Measurements from ENCODE around the gene SLC19A1. TPM values are rescaled to one million over a fixed set of nuclear protein-coding genes. Genes with fewer than 3 reads are reported as not detected.
"Not testable (repeated sequence)": the region's sequence is repeated elsewhere in the genome, so short reads cannot be mapped to it uniquely, and the experiment has no call there.

SLC19A1 gene
- total and polyA plus RNA-seq, 8 donors, result 2.9 to 23.3 (median 5.3) TPM

DNA sequence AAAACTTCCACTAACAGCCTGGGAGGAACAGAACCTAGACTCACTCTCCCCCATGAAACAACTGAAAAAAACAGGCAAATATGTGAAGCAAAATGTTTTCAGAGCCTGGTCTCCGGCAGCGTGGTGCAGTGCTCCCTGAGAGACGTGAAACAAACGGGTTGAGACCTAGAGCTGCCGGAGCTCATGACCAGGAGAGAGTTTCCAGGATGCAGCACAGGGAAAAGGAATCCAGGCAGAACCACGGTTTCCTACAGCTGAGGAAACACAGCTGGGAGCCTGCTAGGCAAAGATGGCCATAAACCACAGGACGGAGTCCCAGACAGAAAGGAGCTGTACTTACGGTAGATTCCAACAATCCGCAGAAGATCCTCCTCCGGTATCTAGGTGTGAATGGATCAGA lies 20.2 kb upstream of the SLC19A1 start:
- no peaks in the 10 kb centered on the region for H3K36me3 ChIP-seq
- H3K27ac ChIP-seq, result no peak overlapping the region
- TF ChIP-seq, protein P1, sequence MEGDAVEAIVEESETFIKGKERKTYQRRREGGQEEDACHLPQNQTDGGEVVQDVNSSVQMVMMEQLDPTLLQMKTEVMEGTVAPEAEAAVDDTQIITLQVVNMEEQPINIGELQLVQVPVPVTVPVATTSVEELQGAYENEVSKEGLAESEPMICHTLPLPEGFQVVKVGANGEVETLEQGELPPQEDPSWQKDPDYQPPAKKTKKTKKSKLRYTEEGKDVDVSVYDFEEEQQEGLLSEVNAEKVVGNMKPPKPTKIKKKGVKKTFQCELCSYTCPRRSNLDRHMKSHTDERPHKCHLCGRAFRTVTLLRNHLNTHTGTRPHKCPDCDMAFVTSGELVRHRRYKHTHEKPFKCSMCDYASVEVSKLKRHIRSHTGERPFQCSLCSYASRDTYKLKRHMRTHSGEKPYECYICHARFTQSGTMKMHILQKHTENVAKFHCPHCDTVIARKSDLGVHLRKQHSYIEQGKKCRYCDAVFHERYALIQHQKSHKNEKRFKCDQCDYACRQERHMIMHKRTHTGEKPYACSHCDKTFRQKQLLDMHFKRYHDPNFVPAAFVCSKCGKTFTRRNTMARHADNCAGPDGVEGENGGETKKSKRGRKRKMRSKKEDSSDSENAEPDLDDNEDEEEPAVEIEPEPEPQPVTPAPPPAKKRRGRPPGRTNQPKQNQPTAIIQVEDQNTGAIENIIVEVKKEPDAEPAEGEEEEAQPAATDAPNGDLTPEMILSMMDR (IDR thresholded peaks at IDR 0.05), result no peak
- TF ChIP-seq POLR2AphosphoS5 (IDR thresholded peaks at IDR 0.05) (no peak), POLR2A (IDR thresholded peaks at IDR 0.05) (no peak), EP300 (IDR thresholded peaks at IDR 0.05) (no peak)
- peak; percentile 16 to 30 for DNase-seq
- H3K27me3 ChIP-seq, result peaks cover 0 to 38% (median 10%) of the 10 kb centered on the region in 3 donors
- H3K4me3 ChIP-seq, result no peak overlapping the region
- H3K4me1 ChIP-seq, result no peaks in the 10 kb centered on the region
- 61 to 66% (median 64%) methylated on average over 10 of the region's 10 CpGs for WGBS, 5 donors
- H3K9me3 ChIP-seq, result no peaks in the 10 kb centered on the region
- intact Hi-C loops (cut with DNase I; ENCODE audit: low total_unique reads), result no loop called here

DNA sequence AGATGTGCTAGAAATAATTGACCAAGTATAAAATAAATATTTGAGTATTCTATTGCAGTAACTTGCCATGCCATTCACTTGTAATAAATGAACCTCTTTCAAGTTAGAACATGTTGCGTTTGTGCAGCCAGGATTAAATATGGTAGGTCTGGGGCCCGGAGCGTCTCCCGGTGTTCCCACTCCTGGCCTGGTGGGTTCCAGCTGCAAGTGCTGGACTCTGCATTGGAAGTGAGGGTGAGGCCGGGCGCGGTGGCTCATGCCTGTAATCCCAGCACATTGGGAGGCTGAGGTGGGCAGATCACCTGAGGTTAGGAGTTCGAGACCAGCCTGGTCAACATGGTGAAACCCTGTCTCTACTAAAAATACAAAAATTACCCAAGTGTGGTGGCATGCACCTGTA lies 19.0 kb upstream of the SLC19A1 start:
- intact Hi-C loops (cut with DNase I; ENCODE audit: low total_unique reads); H3K9me3 ChIP-seq: not testable (repeated sequence)

DNA sequence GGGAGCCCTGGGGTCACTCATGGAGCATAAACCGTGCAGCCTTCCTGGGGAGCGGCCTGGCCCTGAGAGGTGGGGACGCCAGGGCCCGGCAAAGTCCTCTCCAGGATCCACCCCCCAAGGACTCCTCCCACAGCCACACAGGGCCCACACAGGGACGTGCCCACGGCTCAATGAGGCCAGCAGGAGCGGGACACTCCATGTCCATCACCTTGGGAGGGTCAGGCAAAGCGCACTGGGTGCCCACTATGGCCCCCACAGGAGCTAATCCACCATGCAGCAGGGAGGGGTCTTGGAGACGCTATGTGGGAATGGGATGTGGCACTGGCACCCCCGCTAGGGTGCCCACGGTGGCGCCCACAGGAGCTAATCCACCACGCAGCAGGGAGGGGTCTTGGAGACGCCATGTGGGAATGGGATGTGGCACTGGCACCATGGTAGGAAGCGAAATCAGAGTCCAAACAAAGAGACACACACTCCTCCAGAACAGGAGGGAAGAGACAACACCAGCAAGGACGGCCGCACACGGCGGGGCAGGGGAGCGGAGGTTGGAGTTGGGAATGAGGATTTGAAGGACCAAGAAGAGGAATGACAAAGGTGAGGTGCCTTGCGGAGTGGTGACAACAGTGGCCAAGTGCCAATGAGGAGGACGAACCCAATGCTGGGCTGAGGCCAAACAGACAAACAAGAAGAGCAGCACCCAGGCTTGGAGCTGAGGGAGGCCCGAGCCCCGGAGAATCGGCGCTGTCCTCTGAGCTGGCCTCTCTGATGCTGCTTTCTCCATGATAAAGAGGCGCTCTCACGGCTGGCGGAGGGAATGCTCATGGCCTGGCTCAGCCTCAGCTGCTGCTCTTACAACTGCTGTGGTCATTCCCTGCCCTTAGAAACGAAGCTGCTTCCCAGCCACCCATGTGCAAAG lies 18.1 kb upstream of the SLC19A1 start:
- H3K27ac ChIP-seq, result no peak overlapping the region
- no peak for DNase-seq
- 74 to 81% (median 77%) methylated on average over 24 to 30 of the region's 30 CpGs for WGBS, 5 donors
- no peaks in the 10 kb centered on the region for H3K36me3 ChIP-seq
- TF ChIP-seq, protein P1 (IDR thresholded peaks at IDR 0.05), result no peak
- no peak for TF ChIP-seq POLR2A (IDR thresholded peaks at IDR 0.05)
- no peak for TF ChIP-seq POLR2AphosphoS5 (IDR thresholded peaks at IDR 0.05)
- TF ChIP-seq EP300 (IDR thresholded peaks at IDR 0.05), result no peak
- peaks cover 4 to 12% (median 10%) of the 10 kb centered on the region in 4 donors for H3K4me1 ChIP-seq
- H3K9me3 ChIP-seq, result no peaks in the 10 kb centered on the region
- intact Hi-C loops (cut with DNase I; ENCODE audit: low total_unique reads), result no loop called here
- peaks cover 0 to 52% (median 10%) of the 10 kb centered on the region in 3 donors for H3K27me3 ChIP-seq
- no peak overlapping the region for H3K4me3 ChIP-seq

More for the DNA sequence above, 19.0 kb upstream of the SLC19A1 start:
- 83 to 90% (median 86%) methylated on average over 8 of the region's 8 CpGs for WGBS, 5 donors
- H3K27ac ChIP-seq, H3K36me3 ChIP-seq, H3K4me1 ChIP-seq, H3K4me3 ChIP-seq, DNase-seq: not testable (repeated sequence)
- peaks cover 0 to 44% (median 10%) of the 10 kb centered on the region in 3 donors for H3K27me3 ChIP-seq

DNA sequence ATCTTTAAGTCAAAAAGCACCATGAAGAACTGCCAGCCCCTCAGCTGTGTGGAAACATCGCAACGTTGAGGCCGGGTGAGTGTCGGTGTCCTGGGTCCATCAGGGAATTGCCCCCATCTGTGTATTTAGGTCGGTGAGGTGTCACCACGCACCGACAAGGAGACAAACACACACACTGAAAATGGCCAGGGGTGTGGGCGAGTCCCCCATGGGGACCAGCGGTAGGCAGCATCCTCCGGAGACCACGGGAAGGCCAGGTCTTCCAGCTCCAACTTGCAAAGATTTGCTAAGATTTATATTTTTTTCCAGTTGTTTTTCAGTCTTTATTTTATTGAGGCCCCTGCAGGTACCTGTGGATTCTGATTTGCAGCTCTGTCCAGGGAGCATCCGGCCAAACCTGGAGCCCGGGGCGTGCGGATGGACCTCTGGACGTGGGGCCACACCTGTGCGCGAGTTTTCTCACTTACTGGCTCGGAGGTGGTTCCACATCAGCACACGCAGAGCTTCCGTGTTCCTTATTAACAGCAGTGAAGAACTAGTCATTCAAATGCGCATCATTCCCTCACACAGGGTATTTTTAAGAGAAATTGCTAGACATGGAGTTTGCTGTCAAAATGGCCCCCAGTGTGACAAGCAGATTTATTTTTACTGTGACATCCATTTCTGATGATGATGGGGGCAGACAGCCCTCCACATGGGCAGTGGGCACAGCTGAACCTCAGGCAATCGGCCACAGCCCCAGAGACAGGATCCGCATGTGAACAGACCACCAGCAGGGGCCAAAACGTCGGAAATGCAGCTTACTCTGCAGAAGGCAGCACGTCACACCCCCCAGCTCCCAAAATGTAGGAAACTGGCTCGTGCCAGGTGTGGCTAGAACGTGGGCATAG lies 17.2 kb upstream of the SLC19A1 start:
- peaks cover 6 to 17% (median 10%) of the 10 kb centered on the region in 4 donors for H3K4me1 ChIP-seq
- peaks cover 0 to 53% (median 10%) of the 10 kb centered on the region in 3 donors for H3K27me3 ChIP-seq
- H3K9me3 ChIP-seq, result no peaks in the 10 kb centered on the region
- 83 to 85% (median 84%) methylated on average over 26 to 29 of the region's 29 CpGs for whole genome bisulfite sequencing, 5 donors
- intact Hi-C loops (cut with DNase I; ENCODE audit: low total_unique reads), result loop anchor here (5.0 kb wide), 2 partner anchors 38 to 263 kb away; no protein-coding TSS in a partner anchor
- no peak for DNase-seq
- no peak overlapping the region for H3K27ac ChIP-seq
- no peak for TF ChIP-seq POLR2AphosphoS5 (IDR thresholded peaks at IDR 0.05)
- TF ChIP-seq, protein P1 (IDR thresholded peaks at IDR 0.05), result no peak
- TF ChIP-seq POLR2A (IDR thresholded peaks at IDR 0.05), result no peak
- TF ChIP-seq EP300 (IDR thresholded peaks at IDR 0.05), result no peak
- no peaks in the 10 kb centered on the region for H3K36me3 ChIP-seq
- no peak overlapping the region for H3K4me3 ChIP-seq
